Measurements from ENCODE around the gene MACROD2. TPM values are rescaled to one million over a fixed set of nuclear protein-coding genes. Genes with fewer than 3 reads are reported as not detected.
"Not testable (repeated sequence)": the region's sequence is repeated elsewhere in the genome, so short reads cannot be mapped to it uniquely, and the experiment has no call there.

Gene MACROD2
- total RNA-seq, 1 donor = 0.81 TPM

- no peak for DNase-seq (ENCODE audit: low read depth in 2 of 3, low spot score in 2 of 3)
Observed at GRCh38 chr20:14922503-14923267, 927.4 kb downstream of the MACROD2 start.

- no peak for DNase-seq (ENCODE audit: low read depth in 2 of 3, low spot score in 2 of 3)
Observed at GRCh38 chr20:14924433-14924832, 929.1 kb downstream of the MACROD2 start.

- no peak for DNase-seq (ENCODE audit: low read depth in 2 of 3, low spot score in 2 of 3)
Observed at GRCh38 chr20:14925300-14925699, 930.0 kb downstream of the MACROD2 start.

GRCh38 chr20:14926436-14926835 is 931.1 kb downstream of the MACROD2 start:
- not testable (repeated sequence) for DNase-seq (ENCODE audit: low read depth in 2 of 3, low spot score in 2 of 3)

GRCh38 chr20:14928083-14928482 is 932.8 kb downstream of the MACROD2 start:
- no peak for DNase-seq (ENCODE audit: low read depth in 2 of 3, low spot score in 2 of 3)

- DNase-seq (ENCODE audit: low read depth in 2 of 3, low spot score in 2 of 3) = no peak
Observed at GRCh38 chr20:14929388-14929787, 934.1 kb downstream of the MACROD2 start.

GRCh38 chr20:14932040-14932439 is 936.7 kb downstream of the MACROD2 start:
- DNase-seq (ENCODE audit: low read depth in 2 of 3, low spot score in 2 of 3) = no peak

- DNase-seq (ENCODE audit: low read depth in 2 of 3, low spot score in 2 of 3) = no peak
Observed at GRCh38 chr20:14935285-14935684, 940.0 kb downstream of the MACROD2 start.

- DNase-seq (ENCODE audit: low read depth in 2 of 3, low spot score in 2 of 3) = no peak
Observed at GRCh38 chr20:14937021-14937420, 941.7 kb downstream of the MACROD2 start.

GRCh38 chr20:14937846-14938245 is 942.5 kb downstream of the MACROD2 start:
- DNase-seq (ENCODE audit: low read depth in 2 of 3, low spot score in 2 of 3) = no peak

GRCh38 chr20:14947536-14947935 is 952.2 kb downstream of the MACROD2 start:
- DNase-seq (ENCODE audit: low read depth in 2 of 3, low spot score in 2 of 3) = no peak

- no peak for DNase-seq (ENCODE audit: low read depth in 2 of 3, low spot score in 2 of 3)
Observed at GRCh38 chr20:14947946-14948345, 952.6 kb downstream of the MACROD2 start.

- no peak for DNase-seq (ENCODE audit: low read depth in 2 of 3, low spot score in 2 of 3)
Observed at GRCh38 chr20:14948416-14948815, 953.1 kb downstream of the MACROD2 start.

GRCh38 chr20:14950633-14951032 is 955.3 kb downstream of the MACROD2 start:
- no peak for DNase-seq (ENCODE audit: low read depth in 2 of 3, low spot score in 2 of 3)

- DNase-seq (ENCODE audit: low read depth in 2 of 3, low spot score in 2 of 3) = no peak
Observed at GRCh38 chr20:14951105-14951504, 955.8 kb downstream of the MACROD2 start.

GRCh38 chr20:14951707-14952418 is 956.5 kb downstream of the MACROD2 start:
- no peak for DNase-seq (ENCODE audit: low read depth in 2 of 3, low spot score in 2 of 3)

GRCh38 chr20:14953736-14954135 is 958.4 kb downstream of the MACROD2 start:
- DNase-seq (ENCODE audit: low read depth in 2 of 3, low spot score in 2 of 3) = no peak

GRCh38 chr20:14955399-14955798 is 960.1 kb downstream of the MACROD2 start:
- DNase-seq (ENCODE audit: low read depth in 2 of 3, low spot score in 2 of 3) = no peak

GRCh38 chr20:14956026-14956425 is 960.7 kb downstream of the MACROD2 start:
- DNase-seq (ENCODE audit: low read depth in 2 of 3, low spot score in 2 of 3) = no peak

- DNase-seq (ENCODE audit: low read depth in 2 of 3, low spot score in 2 of 3) = no peak
Observed at GRCh38 chr20:14956538-14956937, 961.2 kb downstream of the MACROD2 start.

- no peak for DNase-seq (ENCODE audit: low read depth in 2 of 3, low spot score in 2 of 3)
Observed at GRCh38 chr20:14957402-14957801, 962.1 kb downstream of the MACROD2 start.

GRCh38 chr20:14958626-14959025 is 963.3 kb downstream of the MACROD2 start:
- DNase-seq (ENCODE audit: low read depth in 2 of 3, low spot score in 2 of 3) = no peak

Data from hematopoietic multipotent progenitor cell (in vitro differentiated cells).